ENCODE data around the gene ADCK1. TPM values are rescaled to one million over a fixed set of nuclear protein-coding genes. Genes with fewer than 3 reads are reported as not detected.
"Not testable (repeated sequence)": the region's sequence is repeated elsewhere in the genome, so short reads cannot be mapped to it uniquely, and the experiment has no call there.

Gene ADCK1
- total RNA-seq, 1 donor from 2014 or later = 5.2 TPM

- Histone ChIP-seq H3K27ac (ENCODE audit: low read depth, low read length) (no peak overlapping the region), H3K4me1 (ENCODE audit: control insufficient read depth in 3 of 3, insufficient read depth in 3 of 3, low read length in 3 of 3) (no peaks in the 10 kb centered on the region), H3K27me3 (ENCODE audit: control insufficient read depth in 3 of 3, insufficient read depth in 3 of 3, low read length in 3 of 3) (no peaks in the 10 kb centered on the region), H3K36me3 (ENCODE audit: control insufficient read depth in 3 of 3, insufficient read depth in 3 of 3, low read length in 3 of 3) (peaks cover 0 to 10% (median 4%) of the 10 kb centered on the region in 3 donors), H3K4me3 (ENCODE audit: low read length in 3 of 3) (no peak overlapping the region), H3K9ac (ENCODE audit: low read depth in 1 of 3, low read length in 3 of 3) (no peak overlapping the region), H3K9me3 (ENCODE audit: control insufficient read depth in 3 of 3, low read length in 3 of 3) (no peaks in the 10 kb centered on the region)
Observed at GRCh38 chr14:77906446-77906845, 106.5 kb downstream of the ADCK1 start.

GRCh38 chr14:77908847-77909246 is 108.9 kb downstream of the ADCK1 start:
- no peaks in the 10 kb centered on the region for H3K27me3 ChIP-seq (ENCODE audit: control insufficient read depth in 3 of 3, insufficient read depth in 3 of 3, low read length in 3 of 3)
- H3K9me3 ChIP-seq (ENCODE audit: control insufficient read depth in 3 of 3, low read length in 3 of 3) = no peaks in the 10 kb centered on the region
- peaks cover 0 to 5% (median 0%) of the 10 kb centered on the region in 3 donors for H3K4me1 ChIP-seq (ENCODE audit: control insufficient read depth in 3 of 3, insufficient read depth in 3 of 3, low read length in 3 of 3)
- peaks cover 0 to 4% (median 3%) of the 10 kb centered on the region in 3 donors for H3K36me3 ChIP-seq (ENCODE audit: control insufficient read depth in 3 of 3, insufficient read depth in 3 of 3, low read length in 3 of 3)
- no peak overlapping the region for H3K27ac ChIP-seq (ENCODE audit: low read depth, low read length)
- H3K4me3 ChIP-seq (ENCODE audit: low read length in 3 of 3) = no peak overlapping the region
- no peak overlapping the region for H3K9ac ChIP-seq (ENCODE audit: low read depth in 1 of 3, low read length in 3 of 3)

DNA sequence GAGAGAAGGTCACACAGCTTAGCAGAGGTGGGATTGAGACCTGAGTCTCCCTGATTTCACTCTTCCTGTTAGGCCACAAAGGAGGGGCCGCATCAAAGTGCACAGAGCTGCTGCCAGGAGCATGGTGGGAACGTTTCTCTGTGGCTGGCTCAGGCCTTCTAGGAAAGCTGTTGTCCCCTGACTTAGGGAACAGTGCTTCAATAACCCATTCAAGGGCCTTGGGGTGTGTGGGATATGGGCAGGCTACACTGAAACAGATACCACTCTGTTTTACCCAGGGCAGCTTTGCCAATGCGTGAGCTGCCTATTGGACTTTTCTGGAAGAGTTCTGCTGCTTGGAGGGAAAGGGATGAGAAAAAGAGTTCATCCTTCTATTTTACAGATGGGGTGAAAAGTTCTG is 110.0 kb downstream of the ADCK1 start:
- no peaks in the 10 kb centered on the region for H3K9me3 ChIP-seq (ENCODE audit: control insufficient read depth in 3 of 3, low read length in 3 of 3)
- H3K9ac ChIP-seq (ENCODE audit: low read depth in 1 of 3, low read length in 3 of 3) = no peak overlapping the region
- H3K4me1 ChIP-seq (ENCODE audit: control insufficient read depth in 3 of 3, insufficient read depth in 3 of 3, low read length in 3 of 3) = peaks cover 0 to 5% (median 0%) of the 10 kb centered on the region in 3 donors
- no peak overlapping the region for H3K4me3 ChIP-seq (ENCODE audit: low read length in 3 of 3)
- H3K27me3 ChIP-seq (ENCODE audit: control insufficient read depth in 3 of 3, insufficient read depth in 3 of 3, low read length in 3 of 3) = no peaks in the 10 kb centered on the region
- peaks cover 0 to 4% (median 3%) of the 10 kb centered on the region in 3 donors for H3K36me3 ChIP-seq (ENCODE audit: control insufficient read depth in 3 of 3, insufficient read depth in 3 of 3, low read length in 3 of 3)
- H3K27ac ChIP-seq (ENCODE audit: low read depth, low read length) = no peak overlapping the region

DNA sequence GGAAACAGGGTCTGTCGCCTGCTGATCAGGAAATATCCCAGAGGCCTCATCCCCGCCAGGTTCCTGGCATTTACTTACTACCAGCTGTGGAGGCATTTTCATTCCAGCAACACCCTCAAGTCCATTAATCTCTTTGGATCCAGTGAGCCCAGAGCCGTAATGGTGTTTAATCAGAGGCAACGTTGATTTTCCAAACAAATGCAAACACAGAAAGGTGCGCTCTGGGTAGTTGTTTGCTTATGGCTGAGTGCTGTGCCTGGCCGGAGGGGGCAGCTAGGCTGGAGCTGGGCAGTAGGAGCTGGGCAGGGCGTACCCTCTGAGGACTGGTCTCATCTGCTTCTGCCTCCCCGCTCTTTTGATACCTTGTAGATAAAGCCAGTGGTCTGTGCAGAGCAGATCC is 110.6 kb downstream of the ADCK1 start:
- Histone ChIP-seq H3K27ac (ENCODE audit: low read depth, low read length) (no peak overlapping the region), H3K9me3 (ENCODE audit: control insufficient read depth in 3 of 3, low read length in 3 of 3) (no peaks in the 10 kb centered on the region), H3K4me1 (ENCODE audit: control insufficient read depth in 3 of 3, insufficient read depth in 3 of 3, low read length in 3 of 3) (peaks cover 0 to 5% (median 0%) of the 10 kb centered on the region in 3 donors), H3K4me3 (ENCODE audit: low read length in 3 of 3) (no peak overlapping the region), H3K9ac (ENCODE audit: low read depth in 1 of 3, low read length in 3 of 3) (no peak overlapping the region), H3K36me3 (ENCODE audit: control insufficient read depth in 3 of 3, insufficient read depth in 3 of 3, low read length in 3 of 3) (peaks cover 0 to 4% (median 3%) of the 10 kb centered on the region in 3 donors), H3K27me3 (ENCODE audit: control insufficient read depth in 3 of 3, insufficient read depth in 3 of 3, low read length in 3 of 3) (no peaks in the 10 kb centered on the region)

GRCh38 chr14:77911356-77911755 is 111.4 kb downstream of the ADCK1 start:
- peaks cover 0 to 4% (median 3%) of the 10 kb centered on the region in 3 donors for H3K36me3 ChIP-seq (ENCODE audit: control insufficient read depth in 3 of 3, insufficient read depth in 3 of 3, low read length in 3 of 3)
- H3K9ac ChIP-seq (ENCODE audit: low read depth in 1 of 3, low read length in 3 of 3) = no peak overlapping the region
- no peak overlapping the region for H3K27ac ChIP-seq (ENCODE audit: low read depth, low read length)
- no peaks in the 10 kb centered on the region for H3K27me3 ChIP-seq (ENCODE audit: control insufficient read depth in 3 of 3, insufficient read depth in 3 of 3, low read length in 3 of 3)
- H3K9me3 ChIP-seq (ENCODE audit: control insufficient read depth in 3 of 3, low read length in 3 of 3) = no peaks in the 10 kb centered on the region
- H3K4me3 ChIP-seq (ENCODE audit: low read length in 3 of 3) = no peak overlapping the region
- H3K4me1 ChIP-seq (ENCODE audit: control insufficient read depth in 3 of 3, insufficient read depth in 3 of 3, low read length in 3 of 3) = peaks cover 0 to 5% (median 0%) of the 10 kb centered on the region in 3 donors

DNA sequence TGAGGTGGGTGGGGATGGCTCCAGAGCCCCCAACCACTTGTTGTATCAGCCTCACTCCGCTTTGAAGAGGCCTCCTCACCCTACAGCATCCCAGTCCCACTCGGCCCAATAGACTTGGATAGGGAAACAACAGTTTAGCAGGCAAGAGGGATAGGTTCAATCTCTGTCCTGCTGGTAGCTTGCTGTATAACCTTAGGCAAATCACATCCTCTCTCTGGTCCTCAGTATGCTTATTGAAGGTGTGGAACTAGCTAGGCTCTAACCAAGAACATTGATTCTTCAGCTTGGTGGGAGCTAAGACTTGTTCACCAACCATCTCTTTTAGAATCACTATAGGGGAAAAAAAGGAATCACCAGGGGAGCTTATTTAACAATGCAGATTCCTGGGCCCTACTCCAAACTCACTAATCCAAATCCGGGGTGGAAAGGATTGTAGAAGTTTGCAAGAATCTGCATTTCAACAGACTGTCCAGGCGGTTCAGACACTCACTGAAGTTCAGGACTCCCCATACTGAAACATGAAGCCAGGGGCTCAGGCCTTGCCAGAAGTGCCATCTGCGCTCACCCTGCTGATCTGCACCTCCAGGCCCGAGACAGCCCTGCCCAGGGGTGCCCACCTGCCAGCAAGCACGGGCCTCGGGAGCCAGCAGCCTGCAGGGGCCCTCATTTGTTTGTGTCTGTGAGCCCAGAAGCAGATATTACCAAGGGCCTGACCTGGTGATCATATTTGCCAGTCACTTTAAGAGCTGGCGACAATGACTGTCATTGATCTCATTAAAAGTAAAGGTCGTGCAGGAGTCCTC is 113.0 kb downstream of the ADCK1 start:
- peak overlapping the region in 1 of 3 donors; percentile 3 for H3K9ac ChIP-seq (ENCODE audit: low read depth in 1 of 3, low read length in 3 of 3)
- H3K27ac ChIP-seq (ENCODE audit: low read depth, low read length) = no peak overlapping the region
- peaks cover 0 to 6% (median 0%) of the 10 kb centered on the region in 3 donors for H3K4me1 ChIP-seq (ENCODE audit: control insufficient read depth in 3 of 3, insufficient read depth in 3 of 3, low read length in 3 of 3)
- H3K27me3 ChIP-seq (ENCODE audit: control insufficient read depth in 3 of 3, insufficient read depth in 3 of 3, low read length in 3 of 3) = no peaks in the 10 kb centered on the region
- H3K36me3 ChIP-seq (ENCODE audit: control insufficient read depth in 3 of 3, insufficient read depth in 3 of 3, low read length in 3 of 3) = peaks cover 0 to 2% (median 1%) of the 10 kb centered on the region in 3 donors
- no peaks in the 10 kb centered on the region for H3K9me3 ChIP-seq (ENCODE audit: control insufficient read depth in 3 of 3, low read length in 3 of 3)
- no peak overlapping the region for H3K4me3 ChIP-seq (ENCODE audit: low read length in 3 of 3)

- no peak overlapping the region for H3K4me3 ChIP-seq (ENCODE audit: low read length in 3 of 3)
- H3K4me1 ChIP-seq (ENCODE audit: control insufficient read depth in 3 of 3, insufficient read depth in 3 of 3, low read length in 3 of 3) = peaks cover 0 to 11% (median 0%) of the 10 kb centered on the region in 3 donors
- H3K9ac ChIP-seq (ENCODE audit: low read depth in 1 of 3, low read length in 3 of 3) = no peak overlapping the region
- H3K27ac ChIP-seq (ENCODE audit: low read depth, low read length) = no peak overlapping the region
- H3K36me3 ChIP-seq (ENCODE audit: control insufficient read depth in 3 of 3, insufficient read depth in 3 of 3, low read length in 3 of 3) = no peaks in the 10 kb centered on the region
- H3K27me3 ChIP-seq (ENCODE audit: control insufficient read depth in 3 of 3, insufficient read depth in 3 of 3, low read length in 3 of 3) = no peaks in the 10 kb centered on the region
- H3K9me3 ChIP-seq (ENCODE audit: control insufficient read depth in 3 of 3, low read length in 3 of 3) = no peaks in the 10 kb centered on the region
Observed at GRCh38 chr14:77914073-77914721, 114.3 kb downstream of the ADCK1 start.

DNA sequence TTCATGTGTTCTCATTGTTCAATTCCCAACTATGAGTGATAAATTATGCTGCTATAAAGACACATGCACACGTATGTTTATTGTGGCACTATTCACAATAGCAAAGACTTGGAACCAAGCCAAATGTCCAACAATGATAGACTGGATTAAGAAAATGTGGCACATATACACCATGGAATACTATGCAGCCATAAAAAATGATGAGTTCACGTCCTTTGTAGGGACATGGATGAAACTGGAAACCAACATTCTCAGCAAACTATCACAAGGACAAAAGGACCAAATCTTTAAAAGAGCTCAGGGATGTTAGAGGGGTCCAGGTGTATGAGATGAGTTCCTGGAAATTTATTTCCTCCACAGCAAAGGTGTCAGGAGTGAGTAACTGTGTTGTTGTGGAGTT is 115.5 kb downstream of the ADCK1 start:
- H3K9ac ChIP-seq (ENCODE audit: low read depth in 1 of 3, low read length in 3 of 3); H3K27ac ChIP-seq (ENCODE audit: low read depth, low read length); H3K27me3 ChIP-seq (ENCODE audit: control insufficient read depth in 3 of 3, insufficient read depth in 3 of 3, low read length in 3 of 3); H3K36me3 ChIP-seq (ENCODE audit: control insufficient read depth in 3 of 3, insufficient read depth in 3 of 3, low read length in 3 of 3); H3K9me3 ChIP-seq (ENCODE audit: control insufficient read depth in 3 of 3, low read length in 3 of 3); H3K4me3 ChIP-seq (ENCODE audit: low read length in 3 of 3): not testable (repeated sequence)
- H3K4me1 ChIP-seq (ENCODE audit: control insufficient read depth in 3 of 3, insufficient read depth in 3 of 3, low read length in 3 of 3) = peaks cover 0 to 11% (median 0%) of the 10 kb centered on the region in 3 donors

GRCh38 chr14:77917491-77918201 is 117.7 kb downstream of the ADCK1 start:
- Histone ChIP-seq H3K4me1 (ENCODE audit: control insufficient read depth in 3 of 3, insufficient read depth in 3 of 3, low read length in 3 of 3) (peaks cover 0 to 10% (median 0%) of the 10 kb centered on the region in 3 donors), H3K36me3 (ENCODE audit: control insufficient read depth in 3 of 3, insufficient read depth in 3 of 3, low read length in 3 of 3) (no peaks in the 10 kb centered on the region), H3K9me3 (ENCODE audit: control insufficient read depth in 3 of 3, low read length in 3 of 3) (peaks cover 0 to 2% (median 0%) of the 10 kb centered on the region in 3 donors), H3K9ac (ENCODE audit: low read depth in 1 of 3, low read length in 3 of 3) (no peak overlapping the region), H3K4me3 (ENCODE audit: low read length in 3 of 3) (no peak overlapping the region), H3K27ac (ENCODE audit: low read depth, low read length) (no peak overlapping the region), H3K27me3 (ENCODE audit: control insufficient read depth in 3 of 3, insufficient read depth in 3 of 3, low read length in 3 of 3) (no peaks in the 10 kb centered on the region)

Data from skeletal muscle tissue (tissue), 4 donors.